Liver (tissue), 9 donors: ENCODE results near the gene IRAK2. TPM values are rescaled to one million over a fixed set of nuclear protein-coding genes. Genes with fewer than 3 reads are reported as not detected.

ENCODE experiments used
- DNase-seq: peaks from one replicate; pipeline ENCODE4 v3.0.0-alpha.2; 2017; ENCODE audit warnings: low spot score
- H3K27ac ChIP-seq, 2 donors: one replicate each; pipeline ENCODE4 v1.7.0; 2013; ENCODE audit warnings: inconsistent platforms in 2 of 2, low read length in 2 of 2, control low read depth in 1 of 2, low read depth in 1 of 2, mild to moderate bottlenecking in 1 of 2
- H3K27me3 ChIP-seq, 4 donors: one replicate each; pipeline versions ENCODE4 v1.6.1 to v1.7.0; 2013; ENCODE audit warnings: low read length in 3 of 4, inconsistent platforms in 1 of 4, mild to moderate bottlenecking in 1 of 4, moderate library complexity in 1 of 4; ENCODE audit not compliant: control insufficient read depth in 4 of 4, insufficient read depth in 4 of 4
- H3K36me3 ChIP-seq, 4 donors: one replicate each; pipeline versions ENCODE4 v1.6.1 to v1.7.0; 2013; ENCODE audit warnings: low read length in 3 of 4, mild to moderate bottlenecking in 3 of 4, low read depth in 1 of 4, moderate library complexity in 1 of 4; ENCODE audit not compliant: control insufficient read depth in 4 of 4, insufficient read depth in 3 of 4
- H3K4me1 ChIP-seq, 4 donors: one replicate each; pipeline versions ENCODE4 v1.6.1 to v1.7.0; 2013; ENCODE audit warnings: low read length in 3 of 4, mild to moderate bottlenecking in 3 of 4, moderate library complexity in 1 of 4; ENCODE audit not compliant: control insufficient read depth in 4 of 4, insufficient read depth in 4 of 4
- H3K4me3 ChIP-seq, 3 donors: one replicate each; pipeline versions ENCODE4 v1.6.1 to v1.7.0; 2013; ENCODE audit warnings: low read length in 3 of 3, control low read depth in 1 of 3, low read depth in 1 of 3, mild to moderate bottlenecking in 1 of 3
- H3K9ac ChIP-seq, 2 donors: one replicate each; pipeline ENCODE4 v1.7.0; 2013; ENCODE audit warnings: low read length in 2 of 2, mild to moderate bottlenecking in 2 of 2, moderate library complexity in 2 of 2, control low read depth in 1 of 2, low read depth in 1 of 2
- H3K9me3 ChIP-seq, 4 donors: one replicate each; pipeline versions ENCODE4 v1.6.1 to v1.7.0; 2013; ENCODE audit warnings: low read length in 3 of 4; ENCODE audit not compliant: control insufficient read depth in 4 of 4
- ATF3 ChIP-seq: IDR thresholded peaks from 2 replicates; pipeline ENCODE4 v1.6.1; 2016; ENCODE audit warnings: antibody characterized with exemption
- EGR1 ChIP-seq, 2 donors: IDR thresholded peaks; 2 replicates each; pipeline ENCODE4 v1.6.1; 2016 to 2018; ENCODE audit warnings: antibody characterized with exemption in 2 of 2, low read depth in 2 of 2
- FOXA1 ChIP-seq: IDR thresholded peaks from 2 replicates; pipeline ENCODE4 v1.6.1; 2016; ENCODE audit warnings: antibody characterized with exemption
- FOXA2 ChIP-seq: IDR thresholded peaks from 2 replicates; pipeline ENCODE4 v1.6.1; 2016; ENCODE audit warnings: antibody characterized with exemption
- HNF4G ChIP-seq: IDR thresholded peaks from 2 replicates; pipeline ENCODE4 v1.6.1; 2016; ENCODE audit warnings: antibody characterized with exemption
- JUND ChIP-seq, 2 donors: IDR thresholded peaks; 2 replicates each; pipeline ENCODE4 v1.6.1; 2016; ENCODE audit warnings: antibody characterized with exemption in 2 of 2
- MAX ChIP-seq: IDR thresholded peaks from 2 replicates; pipeline ENCODE4 v1.6.1; 2016; ENCODE audit warnings: antibody characterized with exemption
- SP1 ChIP-seq: IDR thresholded peaks from 2 replicates; pipeline ENCODE4 v1.6.1; 2018; ENCODE audit warnings: antibody characterized with exemption, mild to moderate bottlenecking
- ZBTB33 ChIP-seq: IDR thresholded peaks from 2 replicates; pipeline ENCODE4 v1.6.1; 2016; ENCODE audit warnings: antibody characterized with exemption
- WGBS: extraction: QIAGEN DNeasy Blood & Tissue Kit; methylation state at CpG from one replicate; pipeline ENCODE4 v1.1.7; 2013; 5-methylcytosine and 5-hydroxymethylcytosine counted together
- polyA plus RNA-seq, 2 donors: library from polyadenylated mRNA; stranded (reverse) in 1 of 2; unstranded in 1 of 2; fragments of 200-250 nt in 1 of 2; fragments of >200 nt in 1 of 2; fragmentation: Nextera tagmentation in 1 of 2; extraction: Ambion mirVana in 1 of 2; gene quantifications; one replicate each; pipeline versions ENCODE4 v1.2.1 to v1.2.3, GENCODE V29; 2013 to 2015
- total RNA-seq, 2 donors: library from RNA; depleted of rRNA; stranded (reverse); fragments of >200 nt; gene quantifications; one replicate each; pipeline ENCODE4 v1.2.3, GENCODE V29; 2014
- TF ChIP-seq, protein P1 (sequence below): fragments of 150-350 bp; IDR thresholded peaks from 2 replicates; pipeline ENCODE4 v1.5.1; 2017; ENCODE audit warnings: improper control_type of control experiment, low read depth, low read length; ENCODE audit not compliant: missing input control
- TF ChIP-seq, protein P2 (sequence below): IDR thresholded peaks from 2 replicates; pipeline ENCODE4 v1.6.1; 2016; ENCODE audit warnings: antibody characterized with exemption, mild to moderate bottlenecking
- donor health status: healthy.
- donor health status: healthy.
- donor health status: healthy.
- donor health status: healthy.
- donor health status: healthy.

IRAK2 gene
- total and polyA plus RNA-seq, 4 donors, result 2.7 to 9.3 (median 5.9) TPM

DNA sequence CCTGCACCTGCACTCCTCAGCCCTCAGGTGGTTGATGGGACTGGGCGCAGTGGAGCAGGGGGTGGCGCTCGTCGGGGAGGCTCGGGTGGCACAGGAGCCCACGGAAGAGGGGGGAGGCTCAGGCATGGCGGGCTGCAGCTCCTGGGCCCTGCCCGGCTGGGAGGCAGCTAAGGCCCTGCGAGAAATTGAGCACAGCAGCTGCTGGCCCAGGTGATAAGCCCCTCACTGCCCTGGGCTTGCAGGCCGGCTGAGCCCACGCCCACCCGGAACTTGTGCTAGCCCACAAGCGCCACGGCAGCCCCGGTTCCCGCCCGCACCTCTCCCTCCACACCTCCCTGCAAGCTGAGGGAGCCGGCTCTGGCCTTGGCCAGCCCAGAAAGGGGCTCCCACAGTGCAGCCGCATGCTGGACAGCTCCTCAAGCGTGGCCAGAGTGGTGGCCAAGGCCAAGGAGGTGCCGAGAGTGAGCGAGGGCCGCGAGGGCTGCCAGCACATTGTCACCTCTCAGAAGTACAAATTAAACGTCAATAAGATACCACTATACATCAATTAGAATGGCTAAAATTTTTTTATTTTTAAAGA lies 28.2 kb upstream of the IRAK2 start:
- no peak for DNase-seq
- Histone ChIP-seq H3K4me1 (no peaks in the 10 kb centered on the region), H3K36me3 (no peaks in the 10 kb centered on the region), H3K9ac (no peak overlapping the region), H3K27ac (no peak overlapping the region), H3K4me3 (no peak overlapping the region), H3K27me3 (no peaks in the 10 kb centered on the region), H3K9me3 (no peaks in the 10 kb centered on the region)
- no peak for TF ChIP-seq JUND (IDR thresholded peaks at IDR 0.05)
- TF ChIP-seq, protein P1, sequence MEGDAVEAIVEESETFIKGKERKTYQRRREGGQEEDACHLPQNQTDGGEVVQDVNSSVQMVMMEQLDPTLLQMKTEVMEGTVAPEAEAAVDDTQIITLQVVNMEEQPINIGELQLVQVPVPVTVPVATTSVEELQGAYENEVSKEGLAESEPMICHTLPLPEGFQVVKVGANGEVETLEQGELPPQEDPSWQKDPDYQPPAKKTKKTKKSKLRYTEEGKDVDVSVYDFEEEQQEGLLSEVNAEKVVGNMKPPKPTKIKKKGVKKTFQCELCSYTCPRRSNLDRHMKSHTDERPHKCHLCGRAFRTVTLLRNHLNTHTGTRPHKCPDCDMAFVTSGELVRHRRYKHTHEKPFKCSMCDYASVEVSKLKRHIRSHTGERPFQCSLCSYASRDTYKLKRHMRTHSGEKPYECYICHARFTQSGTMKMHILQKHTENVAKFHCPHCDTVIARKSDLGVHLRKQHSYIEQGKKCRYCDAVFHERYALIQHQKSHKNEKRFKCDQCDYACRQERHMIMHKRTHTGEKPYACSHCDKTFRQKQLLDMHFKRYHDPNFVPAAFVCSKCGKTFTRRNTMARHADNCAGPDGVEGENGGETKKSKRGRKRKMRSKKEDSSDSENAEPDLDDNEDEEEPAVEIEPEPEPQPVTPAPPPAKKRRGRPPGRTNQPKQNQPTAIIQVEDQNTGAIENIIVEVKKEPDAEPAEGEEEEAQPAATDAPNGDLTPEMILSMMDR, result no peak
- no peak for TF ChIP-seq HNF4G
- TF ChIP-seq SP1, result no peak
- TF ChIP-seq ZBTB33, result no peak
- TF ChIP-seq MAX, result no peak
- TF ChIP-seq FOXA2, result no peak
- no peak for TF ChIP-seq EGR1 (IDR thresholded peaks at IDR 0.05; ENCODE audit: low read depth in 2 of 2)
- no peak for TF ChIP-seq ATF3
- TF ChIP-seq, protein P2, sequence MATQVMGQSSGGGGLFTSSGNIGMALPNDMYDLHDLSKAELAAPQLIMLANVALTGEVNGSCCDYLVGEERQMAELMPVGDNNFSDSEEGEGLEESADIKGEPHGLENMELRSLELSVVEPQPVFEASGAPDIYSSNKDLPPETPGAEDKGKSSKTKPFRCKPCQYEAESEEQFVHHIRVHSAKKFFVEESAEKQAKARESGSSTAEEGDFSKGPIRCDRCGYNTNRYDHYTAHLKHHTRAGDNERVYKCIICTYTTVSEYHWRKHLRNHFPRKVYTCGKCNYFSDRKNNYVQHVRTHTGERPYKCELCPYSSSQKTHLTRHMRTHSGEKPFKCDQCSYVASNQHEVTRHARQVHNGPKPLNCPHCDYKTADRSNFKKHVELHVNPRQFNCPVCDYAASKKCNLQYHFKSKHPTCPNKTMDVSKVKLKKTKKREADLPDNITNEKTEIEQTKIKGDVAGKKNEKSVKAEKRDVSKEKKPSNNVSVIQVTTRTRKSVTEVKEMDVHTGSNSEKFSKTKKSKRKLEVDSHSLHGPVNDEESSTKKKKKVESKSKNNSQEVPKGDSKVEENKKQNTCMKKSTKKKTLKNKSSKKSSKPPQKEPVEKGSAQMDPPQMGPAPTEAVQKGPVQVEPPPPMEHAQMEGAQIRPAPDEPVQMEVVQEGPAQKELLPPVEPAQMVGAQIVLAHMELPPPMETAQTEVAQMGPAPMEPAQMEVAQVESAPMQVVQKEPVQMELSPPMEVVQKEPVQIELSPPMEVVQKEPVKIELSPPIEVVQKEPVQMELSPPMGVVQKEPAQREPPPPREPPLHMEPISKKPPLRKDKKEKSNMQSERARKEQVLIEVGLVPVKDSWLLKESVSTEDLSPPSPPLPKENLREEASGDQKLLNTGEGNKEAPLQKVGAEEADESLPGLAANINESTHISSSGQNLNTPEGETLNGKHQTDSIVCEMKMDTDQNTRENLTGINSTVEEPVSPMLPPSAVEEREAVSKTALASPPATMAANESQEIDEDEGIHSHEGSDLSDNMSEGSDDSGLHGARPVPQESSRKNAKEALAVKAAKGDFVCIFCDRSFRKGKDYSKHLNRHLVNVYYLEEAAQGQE, result no peak
- 94% methylated on average over 25 of the region's 25 CpGs for WGBS

- Histone ChIP-seq H3K27ac (no peak overlapping the region), H3K9ac (no peak overlapping the region), H3K9me3 (no peaks in the 10 kb centered on the region), H3K36me3 (no peaks in the 10 kb centered on the region), H3K27me3 (no peaks in the 10 kb centered on the region), H3K4me1 (peaks cover 0 to 3% (median 0%) of the 10 kb centered on the region in 4 donors), H3K4me3 (no peak overlapping the region)
- 90% methylated on average over 4 of the region's 4 CpGs for WGBS
- TF ChIP-seq FOXA1 (no peak), FOXA2 (no peak), JUND (IDR thresholded peaks at IDR 0.05) (no peak)
- no peak for DNase-seq
Observed at GRCh38 chr3:10137178-10137577, 27.5 kb upstream of the IRAK2 start.
